ENCODE data around the gene ATOX1. TPM values are rescaled to one million over a fixed set of nuclear protein-coding genes. Genes with fewer than 3 reads are reported as not detected.

ATOX1 gene, protein sequence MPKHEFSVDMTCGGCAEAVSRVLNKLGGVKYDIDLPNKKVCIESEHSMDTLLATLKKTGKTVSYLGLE
- 100 to 1,000 TPM; 168 to 327 (median 257) TPM for polyA plus RNA-seq
- long read RNA-seq, donor 1, transcript ATOX1-206 (3 exons, 591 nt), result minor isoform, 9 of 257 reads
- long read RNA-seq, donor 1, transcript ATOX1-205 (3 exons, 724 nt), result minor isoform, 21 of 257 reads
- long read RNA-seq, donor 1, transcript ATOX1-204 (2 exons, 423 nt), result minor isoform, 8 of 257 reads
- long read RNA-seq, donor 1, transcript ATOX1-201 (4 exons, 488 nt), result major isoform, 197 of 257 reads
- long read RNA-seq, donor 1, partial matches to known transcripts, result 16 of 257 reads
- long read RNA-seq, donor 1, other reads (novel, unspliced or antisense), result 6 of 257 reads
- long read RNA-seq, donor 2, transcript ATOX1-201 (4 exons, 488 nt), result major isoform, 38 of 49 reads
- long read RNA-seq, donor 2, partial matches to known transcripts, result 5 of 49 reads
- long read RNA-seq, donor 2, other reads (novel, unspliced or antisense), result 0 of 49 reads
- long read RNA-seq, donor 3, transcript ATOX1-204 (2 exons, 423 nt), result minor isoform, 17 of 107 reads
- long read RNA-seq, donor 3, transcript ATOX1-201 (4 exons, 488 nt), result major isoform, 63 of 107 reads
- long read RNA-seq, donor 3, transcript ATOX1-205 (3 exons, 724 nt), result minor isoform, 6 of 107 reads
- long read RNA-seq, donor 3, partial matches to known transcripts, result 17 of 107 reads
- long read RNA-seq, donor 3, other reads (novel, unspliced or antisense), result 0 of 107 reads
- long read RNA-seq, donor 4, partial matches to known transcripts, result 0 of 1 reads
- long read RNA-seq, donor 4, other reads (novel, unspliced or antisense), result 0 of 1 reads
- long read RNA-seq, donor 5, transcript ATOX1-201 (4 exons, 488 nt), result major isoform, 28 of 47 reads
- long read RNA-seq, donor 5, transcript ATOX1-204 (2 exons, 423 nt), result minor isoform, 10 of 47 reads
- long read RNA-seq, donor 5, partial matches to known transcripts, result 5 of 47 reads
- long read RNA-seq, donor 5, other reads (novel, unspliced or antisense), result 0 of 47 reads
- long read RNA-seq, donor 6, transcript ATOX1-201 (4 exons, 488 nt), result major isoform, 63 of 81 reads
- long read RNA-seq, donor 6, transcript ATOX1-204 (2 exons, 423 nt), result minor isoform, 9 of 81 reads
- long read RNA-seq, donor 6, transcript ATOX1-205 (3 exons, 724 nt), result minor isoform, 9 of 81 reads
- long read RNA-seq, donor 6, partial matches to known transcripts, result 0 of 81 reads
- long read RNA-seq, donor 6, other reads (novel, unspliced or antisense), result 0 of 81 reads
- long read RNA-seq, donor 7, transcript ATOX1-201 (4 exons, 488 nt), result major isoform, 77 of 91 reads
- long read RNA-seq, donor 7, partial matches to known transcripts, result 6 of 91 reads
- long read RNA-seq, donor 7, other reads (novel, unspliced or antisense), result 0 of 91 reads
- long read RNA-seq, donor 8, transcript ATOX1-201 (4 exons, 488 nt), result major isoform, 6 of 8 reads
- long read RNA-seq, donor 8, partial matches to known transcripts, result 0 of 8 reads
- long read RNA-seq, donor 8, other reads (novel, unspliced or antisense), result 0 of 8 reads
- long read RNA-seq, donor 9, transcript ATOX1-201 (4 exons, 488 nt), result major isoform, 16 of 24 reads
- long read RNA-seq, donor 9, partial matches to known transcripts, result 5 of 24 reads
- long read RNA-seq, donor 9, other reads (novel, unspliced or antisense), result 0 of 24 reads
- long read RNA-seq, donor 10, transcript ATOX1-201 (4 exons, 488 nt), result major isoform, 78 of 101 reads
- long read RNA-seq, donor 10, transcript ATOX1-205 (3 exons, 724 nt), result minor isoform, 11 of 101 reads
- long read RNA-seq, donor 10, transcript ATOX1-206 (3 exons, 591 nt), result minor isoform, 5 of 101 reads
- long read RNA-seq, donor 10, partial matches to known transcripts, result 6 of 101 reads
- long read RNA-seq, donor 10, other reads (novel, unspliced or antisense), result 0 of 101 reads

DNA sequence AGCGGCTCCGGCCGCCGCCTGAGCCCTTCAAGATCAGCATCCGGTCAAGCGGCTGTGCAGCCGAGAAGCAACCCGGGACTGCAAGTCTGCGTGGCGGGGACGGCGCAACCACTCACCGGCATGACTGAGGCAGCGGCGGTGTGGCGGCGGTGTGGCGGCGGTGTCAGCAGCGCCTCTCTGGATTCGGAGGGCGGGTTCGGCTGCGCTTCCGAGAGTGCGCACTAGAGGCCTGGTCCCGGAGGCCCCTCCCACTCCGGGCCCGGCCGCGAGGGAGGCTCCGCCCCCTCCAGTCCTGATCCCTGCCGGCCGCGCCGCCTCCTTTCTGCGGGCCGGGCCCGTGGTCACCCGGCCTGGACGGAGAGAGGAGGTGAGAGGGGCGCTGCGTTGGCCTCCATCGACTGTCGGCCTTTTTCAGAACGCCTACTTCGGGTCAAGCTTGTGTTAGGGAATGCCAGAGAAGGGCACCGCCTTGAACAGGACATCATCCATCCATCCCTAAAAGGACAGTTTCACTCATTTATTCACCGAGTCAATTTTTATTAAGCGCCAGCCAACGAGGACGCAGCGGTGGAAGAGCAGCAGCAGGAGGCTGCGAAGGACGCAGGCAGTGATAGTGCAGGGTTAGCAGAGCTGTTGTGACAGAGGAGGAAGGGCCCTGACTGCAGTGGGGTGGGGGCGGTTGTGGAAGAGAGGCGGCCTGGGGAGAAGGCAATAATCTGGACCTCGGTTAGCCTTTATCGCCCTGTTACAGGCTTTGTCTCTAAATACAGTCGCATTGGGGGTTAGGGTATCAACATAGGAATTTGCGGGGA, at the start of gene ATOX1:
ATOX1 (minus strand) TSS at position 202 of the 812 bp plus-strand sequence; CDS start at position 122, 80 bp downstream.
- peak within 1 kb of the TSS; percentile 50 to 89 (median 81) for H3K27ac ChIP-seq (ENCODE audit: low read depth in 1 of 3, low read length in 2 of 3)
- no peak for FAIRE-seq
- H3K4me1 ChIP-seq (ENCODE audit: control insufficient read depth in 3 of 3, insufficient read depth in 2 of 3, low read depth in 1 of 3, low read length in 2 of 3), result peaks cover 6 to 35% (median 12%) of the 10 kb centered on the region in 3 donors
- H3K36me3 ChIP-seq (ENCODE audit: control insufficient read depth in 3 of 3, insufficient read depth in 2 of 3, low read depth in 1 of 3, low read length in 3 of 3), result peaks cover 0 to 3% (median 1%) of the 10 kb centered on the region in 3 donors
- no peaks in the 10 kb centered on the region for H3K27me3 ChIP-seq (ENCODE audit: control insufficient read depth in 3 of 3, insufficient read depth in 3 of 3, low read length in 3 of 3)
- DNase-seq, result peak; percentile 90 to 95
- H3K4me3 ChIP-seq (ENCODE audit: low read depth in 1 of 3, low read length in 3 of 3), result peak within 1 kb of the TSS; percentile 71 to 97 (median 82)
- H3K9me3 ChIP-seq (ENCODE audit: control insufficient read depth in 2 of 2, insufficient read depth in 1 of 2, low read depth in 1 of 2, low read length in 1 of 2), result no peaks in the 10 kb centered on the region
- WGBS, 3 donors, result 4 to 5% (median 4%) methylated on average over 58 to 61 of the region's 61 CpGs

DNA sequence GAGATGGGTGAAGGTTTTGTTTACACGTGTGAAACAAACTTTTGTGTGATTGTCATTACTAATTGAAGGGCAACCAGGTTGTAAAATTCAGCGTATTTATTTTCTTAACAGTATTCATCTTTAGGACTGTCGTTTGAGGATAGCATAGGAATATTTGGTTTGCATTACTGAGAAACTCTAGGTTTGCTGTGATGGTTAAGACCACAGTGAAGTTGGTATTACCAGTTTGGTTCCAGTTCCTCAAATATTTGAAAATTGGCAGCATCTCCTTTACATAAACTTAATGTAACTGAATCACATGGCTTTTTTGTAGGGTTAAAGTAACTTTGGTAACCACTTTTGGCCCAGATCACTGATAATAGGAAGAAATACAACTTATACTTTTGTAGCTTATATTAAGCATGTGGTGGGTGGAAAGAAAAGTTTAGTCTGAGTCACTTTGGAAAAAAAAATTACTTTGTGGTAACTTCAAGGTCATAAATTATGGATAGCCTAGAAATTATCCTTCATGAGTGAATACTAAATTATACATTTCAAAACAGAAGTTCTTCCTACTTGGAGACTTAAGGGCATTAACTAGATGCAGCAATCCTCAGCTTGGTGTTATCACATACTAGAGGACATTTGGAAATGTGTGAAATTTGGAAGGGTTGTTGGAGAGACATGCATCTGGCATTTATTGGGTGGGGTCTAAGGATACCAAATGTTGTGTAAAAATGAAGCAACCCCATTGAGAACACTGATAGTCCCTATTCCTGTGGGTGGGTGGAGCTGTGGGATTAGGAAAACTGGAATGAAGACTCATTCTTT, 47.2 kb upstream of the ATOX1 start:
- WGBS, 3 donors, result 92 to 95% (median 94%) methylated on average over 3 of the region's 3 CpGs
- H3K4me1 ChIP-seq (ENCODE audit: control insufficient read depth in 3 of 3, insufficient read depth in 2 of 3, low read depth in 1 of 3, low read length in 2 of 3), result no peaks in the 10 kb centered on the region
- no peak for DNase-seq
- H3K27ac ChIP-seq (ENCODE audit: low read depth in 1 of 3, low read length in 2 of 3), result no peak overlapping the region
- no peak overlapping the region for H3K4me3 ChIP-seq (ENCODE audit: low read depth in 1 of 3, low read length in 3 of 3)
- no peak for FAIRE-seq
- H3K27me3 ChIP-seq (ENCODE audit: control insufficient read depth in 3 of 3, insufficient read depth in 3 of 3, low read length in 3 of 3), result no peaks in the 10 kb centered on the region
- H3K36me3 ChIP-seq (ENCODE audit: control insufficient read depth in 3 of 3, insufficient read depth in 2 of 3, low read depth in 1 of 3, low read length in 3 of 3), result peaks cover 2 to 23% (median 9%) of the 10 kb centered on the region in 3 donors
- no peaks in the 10 kb centered on the region for H3K9me3 ChIP-seq (ENCODE audit: control insufficient read depth in 2 of 2, insufficient read depth in 1 of 2, low read depth in 1 of 2, low read length in 1 of 2)

DNA sequence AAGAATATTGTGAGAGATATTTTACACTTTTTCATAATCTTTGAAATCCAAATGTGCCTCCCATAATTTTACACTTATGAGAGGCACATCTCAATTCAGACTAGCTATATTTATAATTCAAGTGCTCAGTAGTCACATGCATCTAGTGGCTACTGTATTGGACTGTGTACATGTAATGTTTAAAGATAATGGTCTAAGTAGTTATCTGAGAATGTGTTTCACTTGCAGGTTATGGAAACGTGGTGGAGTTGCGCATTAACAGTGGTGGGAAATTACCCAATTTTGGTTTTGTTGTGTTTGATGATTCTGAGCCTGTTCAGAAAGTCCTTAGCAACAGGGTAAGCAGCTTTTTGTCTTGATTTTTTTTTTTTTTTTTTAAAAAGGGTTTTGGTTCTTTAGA, 42.1 kb upstream of the ATOX1 start:
- Histone ChIP-seq H3K27ac (ENCODE audit: low read depth in 1 of 3, low read length in 2 of 3) (no peak overlapping the region), H3K4me1 (ENCODE audit: control insufficient read depth in 3 of 3, insufficient read depth in 2 of 3, low read depth in 1 of 3, low read length in 2 of 3) (no peaks in the 10 kb centered on the region), H3K27me3 (ENCODE audit: control insufficient read depth in 3 of 3, insufficient read depth in 3 of 3, low read length in 3 of 3) (no peaks in the 10 kb centered on the region), H3K4me3 (ENCODE audit: low read depth in 1 of 3, low read length in 3 of 3) (no peak overlapping the region), H3K9me3 (ENCODE audit: control insufficient read depth in 2 of 2, insufficient read depth in 1 of 2, low read depth in 1 of 2, low read length in 1 of 2) (no peaks in the 10 kb centered on the region), H3K36me3 (ENCODE audit: control insufficient read depth in 3 of 3, insufficient read depth in 2 of 3, low read depth in 1 of 3, low read length in 3 of 3) (peaks cover 20 to 33% (median 26%) of the 10 kb centered on the region in 3 donors)
- no peak for FAIRE-seq
- WGBS, 3 donors, result 72 to 78% (median 74%) methylated on average over 2 of the region's 2 CpGs
- no peak for DNase-seq

DNA sequence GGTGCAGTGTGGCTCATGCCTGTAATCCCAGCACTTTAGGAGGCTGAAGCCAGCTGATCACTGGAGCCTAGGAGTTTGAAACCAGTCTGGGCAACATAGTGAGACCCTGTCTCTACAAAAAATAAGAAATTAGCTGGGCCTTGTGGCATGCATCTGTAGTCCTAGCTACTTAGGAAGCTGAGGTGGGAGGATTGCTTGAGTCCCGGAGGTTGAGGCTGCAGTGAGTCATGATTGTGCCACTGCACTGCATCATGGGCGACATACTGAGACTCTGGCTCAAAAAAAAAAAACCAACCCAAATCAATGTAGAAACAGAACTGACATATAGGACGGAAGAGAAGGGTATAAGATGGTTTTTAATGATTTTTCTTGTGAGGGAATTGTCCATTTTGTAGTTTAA, 41.0 kb upstream of the ATOX1 start:
- Histone ChIP-seq H3K9me3 (ENCODE audit: control insufficient read depth in 2 of 2, insufficient read depth in 1 of 2, low read depth in 1 of 2, low read length in 1 of 2) (no peaks in the 10 kb centered on the region), H3K27me3 (ENCODE audit: control insufficient read depth in 3 of 3, insufficient read depth in 3 of 3, low read length in 3 of 3) (no peaks in the 10 kb centered on the region), H3K4me1 (ENCODE audit: control insufficient read depth in 3 of 3, insufficient read depth in 2 of 3, low read depth in 1 of 3, low read length in 2 of 3) (no peaks in the 10 kb centered on the region), H3K27ac (ENCODE audit: low read depth in 1 of 3, low read length in 2 of 3) (no peak overlapping the region), H3K36me3 (ENCODE audit: control insufficient read depth in 3 of 3, insufficient read depth in 2 of 3, low read depth in 1 of 3, low read length in 3 of 3) (peaks cover 22 to 38% (median 29%) of the 10 kb centered on the region in 3 donors), H3K4me3 (ENCODE audit: low read depth in 1 of 3, low read length in 3 of 3) (no peak overlapping the region)
- FAIRE-seq (no peak), DNase-seq (no peak)
- 86 to 89% (median 86%) methylated on average over 3 of the region's 3 CpGs for WGBS, 3 donors

DNA sequence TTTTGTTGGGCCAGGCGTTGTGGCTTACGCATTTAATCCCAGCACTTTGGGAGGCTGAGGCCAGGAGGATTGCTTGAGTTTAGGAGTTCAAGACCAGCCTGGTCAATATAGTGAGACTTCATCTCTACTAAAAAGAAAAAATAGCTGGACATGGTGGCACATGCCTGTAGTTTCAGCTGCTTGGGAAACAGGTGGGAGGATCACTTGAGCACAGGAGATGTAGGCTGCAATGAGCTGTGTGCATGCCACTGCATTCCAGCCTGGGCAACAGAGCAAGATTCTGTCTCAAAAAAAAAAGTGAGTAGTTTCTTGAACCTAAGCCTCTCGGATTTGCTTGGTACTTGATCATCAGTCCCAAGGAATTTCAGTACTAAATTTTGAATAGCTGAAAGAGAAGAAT, 40.2 kb upstream of the ATOX1 start:
- 88 to 95% (median 93%) methylated on average over 3 of the region's 3 CpGs for WGBS, 3 donors
- no peaks in the 10 kb centered on the region for H3K4me1 ChIP-seq (ENCODE audit: control insufficient read depth in 3 of 3, insufficient read depth in 2 of 3, low read depth in 1 of 3, low read length in 2 of 3)
- peaks cover 25 to 37% (median 30%) of the 10 kb centered on the region in 3 donors for H3K36me3 ChIP-seq (ENCODE audit: control insufficient read depth in 3 of 3, insufficient read depth in 2 of 3, low read depth in 1 of 3, low read length in 3 of 3)
- FAIRE-seq (no peak), DNase-seq (no peak)
- no peak overlapping the region for H3K4me3 ChIP-seq (ENCODE audit: low read depth in 1 of 3, low read length in 3 of 3)
- H3K9me3 ChIP-seq (ENCODE audit: control insufficient read depth in 2 of 2, insufficient read depth in 1 of 2, low read depth in 1 of 2, low read length in 1 of 2), result no peaks in the 10 kb centered on the region
- H3K27ac ChIP-seq (ENCODE audit: low read depth in 1 of 3, low read length in 2 of 3), result no peak overlapping the region
- H3K27me3 ChIP-seq (ENCODE audit: control insufficient read depth in 3 of 3, insufficient read depth in 3 of 3, low read length in 3 of 3), result no peaks in the 10 kb centered on the region

DNA sequence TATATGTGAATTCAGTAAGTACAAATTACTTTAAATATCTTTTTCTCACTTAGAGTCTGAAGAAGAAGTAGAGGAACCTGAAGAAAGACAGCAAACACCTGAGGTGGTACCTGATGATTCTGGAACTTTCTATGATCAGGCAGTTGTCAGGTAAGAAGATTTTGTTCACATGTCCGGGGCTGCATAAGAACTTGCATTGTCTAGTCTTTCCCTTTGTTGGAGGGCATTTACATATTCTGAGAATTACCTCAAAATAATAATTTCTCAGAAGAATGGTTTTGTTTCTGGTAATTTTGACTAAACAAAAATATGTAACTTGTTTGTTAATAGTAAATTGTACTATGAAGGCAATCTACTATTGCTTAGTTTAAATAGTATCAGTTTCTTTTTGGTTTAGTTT, 37.0 kb upstream of the ATOX1 start:
- DNase-seq (no peak), FAIRE-seq (no peak)
- Histone ChIP-seq H3K36me3 (ENCODE audit: control insufficient read depth in 3 of 3, insufficient read depth in 2 of 3, low read depth in 1 of 3, low read length in 3 of 3) (peaks cover 27 to 43% (median 27%) of the 10 kb centered on the region in 3 donors), H3K27ac (ENCODE audit: low read depth in 1 of 3, low read length in 2 of 3) (no peak overlapping the region), H3K4me1 (ENCODE audit: control insufficient read depth in 3 of 3, insufficient read depth in 2 of 3, low read depth in 1 of 3, low read length in 2 of 3) (no peaks in the 10 kb centered on the region), H3K9me3 (ENCODE audit: control insufficient read depth in 2 of 2, insufficient read depth in 1 of 2, low read depth in 1 of 2, low read length in 1 of 2) (no peaks in the 10 kb centered on the region), H3K4me3 (ENCODE audit: low read depth in 1 of 3, low read length in 3 of 3) (no peak overlapping the region), H3K27me3 (ENCODE audit: control insufficient read depth in 3 of 3, insufficient read depth in 3 of 3, low read length in 3 of 3) (no peaks in the 10 kb centered on the region)
- 81 to 96% (median 83%) methylated on average over 1 of the region's 1 CpG for WGBS, 3 donors
